Measurements from ENCODE around the gene DEPDC5. TPM values are rescaled to one million over a fixed set of nuclear protein-coding genes. Genes with fewer than 3 reads are reported as not detected.
A peak's percentile ranks its signal among the peaks of the same experiment; 100 is the strongest.
"Not testable (repeated sequence)": the region's sequence is repeated elsewhere in the genome, so short reads cannot be mapped to it uniquely, and the experiment has no call there.

The DEPDC5 gene
- total RNA-seq, 1 donor = 15.2 TPM

GRCh38 chr22:31752096-31752847 lies 1.5 kb upstream of the DEPDC5 start:
- Histone ChIP-seq H3K27ac (ENCODE audit: low read depth, low read length) (peak overlapping the region; percentile 91), H4K20me1 (ENCODE audit: insufficient read depth, low read length) (no peaks in the 10 kb centered on the region)

GRCh38 chr22:31753005-31753633 lies 700 bp upstream of the DEPDC5 start:
- Histone ChIP-seq H3K4me2 (ENCODE audit: insufficient read depth, low read length) (peak overlapping the region; percentile 95), H3K27me3 (ENCODE audit: insufficient read depth, low read length) (no peaks in the 10 kb centered on the region), H4K20me1 (ENCODE audit: insufficient read depth, low read length) (no peaks in the 10 kb centered on the region), H2AFZ (ENCODE audit: low read length) (peak overlapping the region; percentile 95), H3K4me3 (ENCODE audit: insufficient read depth, low read length) (peak overlapping the region; percentile 76), H3K79me2 (ENCODE audit: insufficient read depth, low read length) (peaks cover 27% of the 10 kb centered on the region), H3K4me1 (ENCODE audit: insufficient read depth, low read length) (peaks cover 40% of the 10 kb centered on the region), H3K9me3 (ENCODE audit: low read depth, low read length) (no peaks in the 10 kb centered on the region), H3K36me3 (ENCODE audit: insufficient read depth, low read length) (no peaks in the 10 kb centered on the region), H3K27ac (ENCODE audit: low read depth, low read length) (peak overlapping the region; percentile 91)
- no peak for TF ChIP-seq CTCF (IDR thresholded peaks at IDR 0.05; ENCODE audit: extremely low read depth, low read depth, low read length)
- peak; percentile 82 for DNase-seq (ENCODE audit: insufficient read length, low spot score, missing footprints)

More at GRCh38 chr22:31752096-31752847, 1.5 kb upstream of the DEPDC5 start:
- no peak for TF ChIP-seq CTCF (IDR thresholded peaks at IDR 0.05; ENCODE audit: extremely low read depth, low read depth, low read length)
- H3K4me2 ChIP-seq (ENCODE audit: insufficient read depth, low read length) = peak overlapping the region; percentile 95
- H3K9me3 ChIP-seq (ENCODE audit: low read depth, low read length) = no peaks in the 10 kb centered on the region
- H3K79me2 ChIP-seq (ENCODE audit: insufficient read depth, low read length) = peaks cover 36% of the 10 kb centered on the region
- H2AFZ ChIP-seq (ENCODE audit: low read length) = peak overlapping the region; percentile 95
- H3K4me3 ChIP-seq (ENCODE audit: insufficient read depth, low read length) = no peak overlapping the region
- H3K36me3 ChIP-seq (ENCODE audit: insufficient read depth, low read length) = no peaks in the 10 kb centered on the region
- H3K27me3 ChIP-seq (ENCODE audit: insufficient read depth, low read length) = no peaks in the 10 kb centered on the region
- DNase-seq (ENCODE audit: insufficient read length, low spot score, missing footprints) = no peak
- peaks cover 43% of the 10 kb centered on the region for H3K4me1 ChIP-seq (ENCODE audit: insufficient read depth, low read length)

- Histone ChIP-seq H4K20me1 (ENCODE audit: insufficient read depth, low read length) (no peaks in the 10 kb centered on the region), H3K4me3 (ENCODE audit: insufficient read depth, low read length) (peak overlapping the region; percentile 76), H3K27me3 (ENCODE audit: insufficient read depth, low read length) (no peaks in the 10 kb centered on the region), H3K9me3 (ENCODE audit: low read depth, low read length) (no peaks in the 10 kb centered on the region), H3K4me1 (ENCODE audit: insufficient read depth, low read length) (peaks cover 29% of the 10 kb centered on the region), H2AFZ (ENCODE audit: low read length) (peak overlapping the region; percentile 69), H3K27ac (ENCODE audit: low read depth, low read length) (peak overlapping the region; percentile 91), H3K4me2 (ENCODE audit: insufficient read depth, low read length) (peak overlapping the region; percentile 95), H3K36me3 (ENCODE audit: insufficient read depth, low read length) (peaks cover 4% of the 10 kb centered on the region), H3K79me2 (ENCODE audit: insufficient read depth, low read length) (peaks cover 11% of the 10 kb centered on the region)
- DNase-seq (ENCODE audit: insufficient read length, low spot score, missing footprints) = no peak
- TF ChIP-seq CTCF (IDR thresholded peaks at IDR 0.05; ENCODE audit: extremely low read depth, low read depth, low read length) = no peak
These were observed 994 bp downstream of the DEPDC5 start for GRCh38 chr22:31754813-31755212.

GRCh38 chr22:31757265-31757664 lies 3.4 kb downstream of the DEPDC5 start:
- Histone ChIP-seq H3K4me2 (ENCODE audit: insufficient read depth, low read length) (no peak overlapping the region), H3K9me3 (ENCODE audit: low read depth, low read length) (no peaks in the 10 kb centered on the region), H2AFZ (ENCODE audit: low read length) (no peak overlapping the region), H3K36me3 (ENCODE audit: insufficient read depth, low read length) (peaks cover 4% of the 10 kb centered on the region), H3K4me3 (ENCODE audit: insufficient read depth, low read length) (no peak overlapping the region), H3K27me3 (ENCODE audit: insufficient read depth, low read length) (no peaks in the 10 kb centered on the region), H3K27ac (ENCODE audit: low read depth, low read length) (no peak overlapping the region), H3K4me1 (ENCODE audit: insufficient read depth, low read length) (peaks cover 23% of the 10 kb centered on the region), H4K20me1 (ENCODE audit: insufficient read depth, low read length) (no peaks in the 10 kb centered on the region), H3K79me2 (ENCODE audit: insufficient read depth, low read length) (peaks cover 9% of the 10 kb centered on the region)
- DNase-seq (ENCODE audit: insufficient read length, low spot score, missing footprints) = no peak
- TF ChIP-seq CTCF (IDR thresholded peaks at IDR 0.05; ENCODE audit: extremely low read depth, low read depth, low read length) = no peak

GRCh38 chr22:31758860-31759259 lies 5.0 kb downstream of the DEPDC5 start:
- H3K79me2 ChIP-seq (ENCODE audit: insufficient read depth, low read length); H3K4me3 ChIP-seq (ENCODE audit: insufficient read depth, low read length); H4K20me1 ChIP-seq (ENCODE audit: insufficient read depth, low read length); H3K4me2 ChIP-seq (ENCODE audit: insufficient read depth, low read length); H3K27ac ChIP-seq (ENCODE audit: low read depth, low read length); H3K27me3 ChIP-seq (ENCODE audit: insufficient read depth, low read length); DNase-seq (ENCODE audit: insufficient read length, low spot score, missing footprints); H2AFZ ChIP-seq (ENCODE audit: low read length); H3K36me3 ChIP-seq (ENCODE audit: insufficient read depth, low read length); H3K9me3 ChIP-seq (ENCODE audit: low read depth, low read length): not testable (repeated sequence)
- H3K4me1 ChIP-seq (ENCODE audit: insufficient read depth, low read length) = peaks cover 10% of the 10 kb centered on the region

Data from osteoblast (primary cell).